Caco-2 (cell line): ENCODE measurements around the gene HLTF. TPM values are rescaled to one million over a fixed set of nuclear protein-coding genes. Genes with fewer than 3 reads are reported as not detected.

Experiments used
- BruUV-seq: library from RNA; stranded (reverse); fragments of 400-500 nt; replicated peaks from 2 replicates; lab custom pipeline; 2021; lab: Mats Ljungman, UMichigan
- CTCF ChIA-PET: fragments of 300-600 bp; sonication (Branson Sonifier 250); formaldehyde crosslinking; loops from one replicate; lab custom pipeline; 2022; ENCODE audit warnings: antibody characterized with exemption; lab: Charles Lee
- POLR2A ChIA-PET: fragments of 300-600 bp; sonication (Branson Sonifier 250); formaldehyde crosslinking; loops from one replicate; lab custom pipeline; 2022; ENCODE audit warnings: antibody characterized with exemption; lab: Charles Lee
- DNase-seq, 2 experiments: peaks; one replicate each; pipeline versions ENCODE4 v3.0.0 to v3.0.0-alpha.2; 2020 to 2022
- H3K27me3 ChIP-seq: replicated peaks from 2 replicates; pipeline ENCODE4 v1.6.0; 2011; ENCODE audit warnings: low read length; ENCODE audit not compliant: control insufficient read depth, insufficient read depth
- H3K36me3 ChIP-seq: 2 replicates; pipeline ENCODE4 v1.5.1; 2011; ENCODE audit warnings: low read length; ENCODE audit not compliant: control insufficient read depth, insufficient read depth
- H3K4me1 ChIP-seq: fragments of 250-450 bp; sonication (Bioruptor Pico); 2 replicates; pipeline ENCODE4 v1.5.1; 2020; ENCODE audit warnings: mild to moderate bottlenecking
- H3K4me3 ChIP-seq: 2 replicates; pipeline ENCODE4 v1.5.1; 2011; ENCODE audit warnings: low read depth, mild to moderate bottlenecking, control low read depth, low read length
- H3K9me3 ChIP-seq: fragments of 250-450 bp; sonication (Bioruptor Pico); 2 replicates; pipeline ENCODE4 v1.5.1; 2020; ENCODE audit warnings: mild to moderate bottlenecking, moderate library complexity
- H3K27ac Mint-ChIP-seq: one replicate; pipeline ENCODE4 v1.8.0; 2022; ENCODE audit warnings: mixed read lengths; ENCODE audit not compliant: unreplicated experiment
- H3K27me3 Mint-ChIP-seq: one replicate; pipeline ENCODE4 v1.8.0; 2022; ENCODE audit warnings: mixed read lengths; ENCODE audit not compliant: insufficient read depth, unreplicated experiment
- H3K36me3 Mint-ChIP-seq: one replicate; pipeline ENCODE4 v1.8.0; 2022; ENCODE audit warnings: mild to moderate bottlenecking, mixed read lengths; ENCODE audit not compliant: insufficient read depth, unreplicated experiment
- H3K4me1 Mint-ChIP-seq: one replicate; pipeline ENCODE4 v1.8.0; 2022; ENCODE audit warnings: low read depth, mixed read lengths; ENCODE audit not compliant: unreplicated experiment
- H3K4me3 Mint-ChIP-seq: one replicate; pipeline ENCODE4 v1.8.0; 2022; ENCODE audit warnings: mild to moderate bottlenecking, moderate library complexity, mixed read lengths; ENCODE audit not compliant: unreplicated experiment
- H3K9me3 Mint-ChIP-seq: one replicate; pipeline ENCODE4 v1.8.0; 2022; ENCODE audit warnings: mixed read lengths; ENCODE audit not compliant: unreplicated experiment
- CTCF ChIP-seq, 2 experiments: fragments of 200-600 bp in 1 of 2; IDR thresholded peaks; 1 replicate in 1 of 2; 2 replicates in 1 of 2; pipeline versions ENCODE4 v1.5.1 to v1.8.0; 2011 to 2022; ENCODE audit warnings: antibody characterized with exemption in 1 of 2, control low read depth in 1 of 2, inconsistent platforms in 1 of 2, low read depth in 1 of 2, low read length in 1 of 2, mild to moderate bottlenecking in 1 of 2, moderate library complexity in 1 of 2; ENCODE audit not compliant: insufficient read depth in 1 of 2, severe bottlenecking in 1 of 2, unreplicated experiment in 1 of 2
- intact Hi-C: fragments of 100-400 bp; cut with micrococcal nuclease; formaldehyde crosslinking; loops from one replicate; pipeline ENCODE4 v1.10.0; 2022; ENCODE audit not compliant: unreplicated experiment
- total RNA-seq: library from RNA; stranded (reverse); gene quantifications from 2 replicates; pipeline ENCODE4 v1.2.3, GENCODE V29; 2022

The HLTF gene
- total RNA-seq, 1 experiment from 2014 or later, result 53.0 TPM

DNA sequence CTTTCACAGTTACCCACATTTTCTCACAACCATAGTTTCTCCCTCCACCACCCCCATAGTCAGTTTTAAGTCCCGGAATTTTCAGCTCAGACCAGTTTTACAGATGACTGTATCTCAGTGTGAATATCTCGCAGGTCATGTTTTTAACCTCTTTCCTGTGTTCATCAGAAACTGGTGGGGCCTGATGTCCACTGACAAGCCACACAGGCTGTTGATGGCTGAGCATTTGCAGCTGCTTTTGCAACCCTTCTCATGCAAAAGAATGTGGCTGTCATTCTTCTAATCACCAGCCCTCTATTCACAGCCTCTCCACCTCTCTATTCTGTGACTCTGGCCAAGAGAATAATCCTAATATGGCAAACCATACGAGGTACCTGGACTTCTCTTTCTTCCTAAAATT is 86.5 kb downstream of the HLTF start:
- no peaks in the 10 kb centered on the region for H3K4me1 ChIP-seq
- POLR2A ChIA-PET, result no interaction called here
- H3K36me3 ChIP-seq, result no peaks in the 10 kb centered on the region; the same call in 1 of the 2 replicates
- CTCF ChIA-PET, result no interaction called here
- H3K9me3 ChIP-seq, result no peaks in the 10 kb centered on the region
- H3K4me3 Mint-ChIP-seq, result no peak overlapping the region
- H3K4me1 Mint-ChIP-seq, result peaks cover 7% of the 10 kb centered on the region
- BruUV-seq, result no TSS peak
- intact Hi-C loops, result no loop called here
- no peak overlapping the region for H3K4me3 ChIP-seq
- no peaks in the 10 kb centered on the region for H3K27me3 Mint-ChIP-seq
- DNase-seq, result no peak
- no peaks in the 10 kb centered on the region for H3K36me3 Mint-ChIP-seq
- no peak overlapping the region for H3K27ac Mint-ChIP-seq
- no peaks in the 10 kb centered on the region for H3K27me3 ChIP-seq
- H3K9me3 Mint-ChIP-seq, result no peaks in the 10 kb centered on the region
- no peak for TF ChIP-seq CTCF (IDR thresholded peaks at IDR 0.05; ENCODE audit: insufficient read depth in 1 of 2, low read depth in 1 of 2, low read length in 1 of 2, severe bottlenecking in 1 of 2, unreplicated experiment in 1 of 2)

GRCh38 chr3:148998715-148999423 is 87.5 kb downstream of the HLTF start:
- intact Hi-C loops, result no loop called here
- CTCF ChIA-PET, result no interaction called here
- no TSS peak for BruUV-seq
- no peaks in the 10 kb centered on the region for H3K9me3 Mint-ChIP-seq
- DNase-seq, result no peak
- POLR2A ChIA-PET, result interaction anchor here (0.5 kb wide), 1 partner anchor 276 kb away, joined by 8 read pairs; no protein-coding TSS in a partner anchor
- TF ChIP-seq CTCF (IDR thresholded peaks at IDR 0.05; ENCODE audit: insufficient read depth in 1 of 2, low read depth in 1 of 2, low read length in 1 of 2, severe bottlenecking in 1 of 2, unreplicated experiment in 1 of 2), result no peak
- H3K4me3 Mint-ChIP-seq, result no peak overlapping the region
- peaks cover 4% of the 10 kb centered on the region for H3K4me1 Mint-ChIP-seq
- no peaks in the 10 kb centered on the region for H3K9me3 ChIP-seq
- H3K4me1 ChIP-seq, result no peaks in the 10 kb centered on the region
- H3K36me3 ChIP-seq, result no peaks in the 10 kb centered on the region; the same call in 1 of the 2 replicates
- no peaks in the 10 kb centered on the region for H3K27me3 ChIP-seq
- H3K27ac Mint-ChIP-seq, result no peak overlapping the region
- H3K4me3 ChIP-seq, result no peak overlapping the region
- H3K27me3 Mint-ChIP-seq, result no peaks in the 10 kb centered on the region
- H3K36me3 Mint-ChIP-seq, result no peaks in the 10 kb centered on the region

- H3K4me1 Mint-ChIP-seq, result no peaks in the 10 kb centered on the region
- no peaks in the 10 kb centered on the region for H3K9me3 ChIP-seq
- no peaks in the 10 kb centered on the region for H3K36me3 ChIP-seq
- H3K36me3 Mint-ChIP-seq, result no peaks in the 10 kb centered on the region
- H3K4me3 Mint-ChIP-seq, result no peak overlapping the region
- H3K27me3 ChIP-seq, result no peaks in the 10 kb centered on the region
- no peak for TF ChIP-seq CTCF (IDR thresholded peaks at IDR 0.05; ENCODE audit: insufficient read depth in 1 of 2, low read depth in 1 of 2, low read length in 1 of 2, severe bottlenecking in 1 of 2, unreplicated experiment in 1 of 2)
- CTCF ChIA-PET, result no interaction called here
- no peak overlapping the region for H3K4me3 ChIP-seq
- H3K9me3 Mint-ChIP-seq, result no peaks in the 10 kb centered on the region
- BruUV-seq, result no TSS peak
- POLR2A ChIA-PET, result interaction anchor here (0.5 kb wide), 1 partner anchor 277 kb away, joined by 8 read pairs; no protein-coding TSS in a partner anchor
- H3K4me1 ChIP-seq, result no peaks in the 10 kb centered on the region
- H3K27ac Mint-ChIP-seq, result no peak overlapping the region
- intact Hi-C loops, result no loop called here
- H3K27me3 Mint-ChIP-seq, result no peaks in the 10 kb centered on the region
- DNase-seq, result no peak
Observed at GRCh38 chr3:148998297-148998696, 88.0 kb downstream of the HLTF start.
